H9 (cell line): Measurements from ENCODE around the gene SOX8. TPM values are rescaled to one million over a fixed set of nuclear protein-coding genes. Genes with fewer than 3 reads are reported as not detected.

Experiments used
- DNase-seq: peaks from one replicate; pipeline ENCODE4 v3.0.0-alpha.2; 2017
- H2AFZ ChIP-seq: one replicate; pipeline ENCODE4 v1.6.1; 2013; ENCODE audit warnings: mild to moderate bottlenecking, low read length, control low read depth, moderate library complexity
- H2AK5ac ChIP-seq: 2 replicates; pipeline ENCODE4 v1.6.1; 2013; ENCODE audit warnings: low read length, control low read depth, mixed read lengths; ENCODE audit not compliant: insufficient read length
- H2BK120ac ChIP-seq: one replicate; pipeline ENCODE4 v1.6.1; 2013; ENCODE audit warnings: low read depth, mild to moderate bottlenecking, low read length, control low read depth, inconsistent platforms; ENCODE audit not compliant: poor library complexity, severe bottlenecking
- H2BK12ac ChIP-seq: 2 replicates; pipeline ENCODE4 v1.6.1; 2013; ENCODE audit warnings: low read length, control low read depth, mixed read lengths, low read depth; ENCODE audit not compliant: insufficient read length
- H2BK15ac ChIP-seq: 2 replicates; pipeline ENCODE4 v1.6.1; 2013; ENCODE audit warnings: low read depth, low read length, control low read depth
- H2BK20ac ChIP-seq: one replicate; pipeline ENCODE4 v1.6.1; 2013; ENCODE audit warnings: low read depth, mild to moderate bottlenecking, low read length, control low read depth, inconsistent platforms; ENCODE audit not compliant: poor library complexity, severe bottlenecking
- H2BK5ac ChIP-seq: 2 replicates; pipeline ENCODE4 v1.6.1; 2013; ENCODE audit warnings: low read length, control low read depth, mixed read lengths; ENCODE audit not compliant: insufficient read length
- H3K14ac ChIP-seq: 2 replicates; pipeline ENCODE4 v1.6.1; 2013; ENCODE audit warnings: low read length, control low read depth; ENCODE audit not compliant: insufficient read depth
- H3K18ac ChIP-seq: 2 replicates; pipeline ENCODE4 v1.6.1; 2013; ENCODE audit warnings: low read depth, mild to moderate bottlenecking, mixed read lengths, low read length, control low read depth; ENCODE audit not compliant: insufficient read length
- H3K23ac ChIP-seq: 2 replicates; pipeline ENCODE4 v1.6.1; 2013; ENCODE audit warnings: low read length, control low read depth, mixed read lengths, low read depth; ENCODE audit not compliant: insufficient read length
- H3K23me2 ChIP-seq: 2 replicates; pipeline ENCODE4 v1.6.1; 2013; ENCODE audit warnings: low read depth, mild to moderate bottlenecking, mixed read lengths, low read length, control low read depth; ENCODE audit not compliant: insufficient read length, poor library complexity, severe bottlenecking
- H3K27ac ChIP-seq: 2 replicates; pipeline ENCODE4 v1.5.1; 2013; ENCODE audit warnings: low read length, control low read depth, mixed read lengths, low read depth; ENCODE audit not compliant: insufficient read length
- H3K27me3 ChIP-seq: 2 replicates; pipeline ENCODE4 v1.6.1; 2013; ENCODE audit warnings: low read length, control low read depth, inconsistent platforms; ENCODE audit not compliant: insufficient read depth
- H3K4ac ChIP-seq: 2 replicates; pipeline ENCODE4 v1.6.1; 2013; ENCODE audit warnings: low read depth, mild to moderate bottlenecking, control low read depth, inconsistent platforms, low read length, moderate library complexity
- H3K4me1 ChIP-seq: 2 replicates; pipeline ENCODE4 v1.6.1; 2013; ENCODE audit warnings: low read length, control low read depth, inconsistent platforms; ENCODE audit not compliant: insufficient read depth
- H3K4me2 ChIP-seq: 2 replicates; pipeline ENCODE4 v1.6.1; 2013; ENCODE audit warnings: low read length, control low read depth, mixed read lengths; ENCODE audit not compliant: insufficient read length, insufficient read depth
- H3K56ac ChIP-seq: 2 replicates; pipeline ENCODE4 v1.6.1; 2013; ENCODE audit warnings: low read depth, mild to moderate bottlenecking, mixed read lengths, low read length, control low read depth; ENCODE audit not compliant: insufficient read length
- H3K79me1 ChIP-seq: 2 replicates; pipeline ENCODE4 v1.6.1; 2013; ENCODE audit warnings: low read depth, mild to moderate bottlenecking, moderate library complexity, low read length, control low read depth, inconsistent platforms; ENCODE audit not compliant: insufficient read depth, poor library complexity, severe bottlenecking
- H3K79me2 ChIP-seq: 2 replicates; pipeline ENCODE4 v1.6.1; 2013; ENCODE audit warnings: low read length, control low read depth, inconsistent platforms; ENCODE audit not compliant: insufficient read depth
- H3K9ac ChIP-seq: 2 replicates; pipeline ENCODE4 v1.6.1; 2013; ENCODE audit warnings: low read length, control low read depth, mixed read lengths; ENCODE audit not compliant: insufficient read length; ENCODE audit errors: extremely low read depth
- H3K9me3 ChIP-seq: one replicate; pipeline ENCODE4 v1.6.1; 2013; ENCODE audit warnings: low read depth, low read length, inconsistent platforms; ENCODE audit not compliant: control insufficient read depth
- H3T11ph ChIP-seq: one replicate; pipeline ENCODE4 v1.6.1; 2013; ENCODE audit warnings: mild to moderate bottlenecking, low read length, control low read depth, inconsistent platforms
- H4K20me1 ChIP-seq: one replicate; pipeline ENCODE4 v1.6.1; 2013; ENCODE audit not compliant: control insufficient read depth, insufficient read length, insufficient read depth
- H4K5ac ChIP-seq: 2 replicates; pipeline ENCODE4 v1.6.1; 2013; ENCODE audit warnings: low read depth, mild to moderate bottlenecking, mixed read lengths, low read length, control low read depth; ENCODE audit not compliant: insufficient read length
- H4K8ac ChIP-seq: replicated peaks from 2 replicates; pipeline ENCODE4 v1.6.1; 2013; ENCODE audit warnings: low read length, control low read depth, mixed read lengths, low read depth; ENCODE audit not compliant: insufficient read length
- H4K91ac ChIP-seq: 2 replicates; pipeline ENCODE4 v1.6.1; 2013; ENCODE audit warnings: low read depth, mild to moderate bottlenecking, moderate library complexity, mixed read lengths, low read length, control low read depth; ENCODE audit not compliant: insufficient read length
- H3K27ac Mint-ChIP-seq, 3 experiments: 2 replicates in 2 of 3; 3 replicates in 1 of 3; pipeline ENCODE4 v1.8.0; 2020 to 2021; ENCODE audit warnings: mixed read lengths in 3 of 3, mild to moderate bottlenecking in 1 of 3, moderate library complexity in 1 of 3
- H3K27me3 Mint-ChIP-seq: 2 replicates; pipeline ENCODE4 v1.8.0; 2021; ENCODE audit warnings: low read depth, mild to moderate bottlenecking, moderate library complexity, mixed read lengths
- H3K36me3 Mint-ChIP-seq, 3 experiments: 2 replicates in 2 of 3; 3 replicates in 1 of 3; pipeline ENCODE4 v1.8.0; 2020 to 2021; ENCODE audit warnings: low read depth in 3 of 3, mixed read lengths in 3 of 3; ENCODE audit not compliant: insufficient read depth in 1 of 3
- H3K4me1 Mint-ChIP-seq, 2 experiments: 2 replicates each; pipeline ENCODE4 v1.8.0; 2020; ENCODE audit warnings: mixed read lengths in 2 of 2
- H3K4me3 Mint-ChIP-seq, 2 experiments: 2 replicates in 1 of 2; 3 replicates in 1 of 2; pipeline ENCODE4 v1.8.0; 2020 to 2021; ENCODE audit warnings: mild to moderate bottlenecking in 2 of 2, mixed read lengths in 2 of 2, moderate library complexity in 1 of 2
- H3K9me3 Mint-ChIP-seq, 2 experiments: 2 replicates in 1 of 2; 3 replicates in 1 of 2; pipeline ENCODE4 v1.8.0; 2020; ENCODE audit warnings: mild to moderate bottlenecking in 2 of 2, mixed read lengths in 2 of 2, moderate library complexity in 1 of 2
- WGBS: extraction: QIAGEN DNeasy Blood & Tissue Kit; methylation state at CpG from one replicate; pipeline ENCODE4 v1.1.7; 2013; ENCODE audit warnings: missing lambda C conversion rate, low lambda C conversion rate, mixed read lengths; ENCODE audit not compliant: insufficient read length; ENCODE audit errors: extremely low coverage; 5-methylcytosine and 5-hydroxymethylcytosine counted together
- total RNA-seq: library from RNA; stranded (reverse); gene quantifications from 2 replicates; pipeline ENCODE4 v1.2.1, GENCODE V29; 2021
- TF ChIP-seq, protein P1 (sequence below): fragments of 200-600 bp; sonication (generic); conservative IDR thresholded peaks from 3 replicates; pipeline ENCODE4 v1.8.0; 2021; ENCODE audit warnings: antibody characterized with exemption, mild to moderate bottlenecking

Gene SOX8
- total RNA-seq, 1 experiment from 2014 or later = 8.9 TPM

DNA sequence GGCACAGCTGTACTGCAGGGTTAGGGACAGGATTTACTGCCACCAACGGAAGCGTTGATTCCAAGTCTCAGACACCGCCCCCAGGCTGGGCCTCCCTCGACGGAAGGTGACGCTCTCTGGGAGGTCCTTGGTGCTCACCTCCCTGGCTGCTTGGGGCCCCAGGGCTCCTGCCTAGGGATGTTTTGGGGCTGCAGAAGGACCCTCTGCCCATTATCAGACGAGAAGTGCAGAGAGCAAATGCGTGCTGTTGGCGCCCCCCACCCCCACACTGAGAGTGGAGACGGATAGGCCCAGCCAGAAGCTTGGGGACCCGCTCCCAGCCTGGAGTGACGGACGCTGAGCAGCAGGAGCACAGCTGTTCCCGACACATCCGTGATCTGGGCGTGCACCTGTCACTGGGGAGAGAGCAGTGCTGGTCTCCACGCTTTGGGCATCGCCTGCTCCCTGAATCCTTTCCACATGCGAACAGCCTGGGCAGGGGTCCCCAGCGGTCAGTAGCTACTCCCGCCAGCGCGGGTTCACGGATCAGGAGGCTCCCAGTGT is 5.1 kb upstream of the SOX8 start:
- Histone ChIP-seq H3K27ac (no peak overlapping the region), H2AK5ac (no peak overlapping the region), H3K79me1 (no peaks in the 10 kb centered on the region), H2BK15ac (no peak overlapping the region), H3K23ac (no peak overlapping the region), H3K18ac (no peak overlapping the region), H3K4me1 (no peaks in the 10 kb centered on the region), H4K5ac (no peak overlapping the region), H4K20me1 (no peaks in the 10 kb centered on the region), H3K79me2 (no peaks in the 10 kb centered on the region), H4K8ac (no peak overlapping the region), H3K14ac (no peak overlapping the region), H3K23me2 (no peaks in the 10 kb centered on the region), H2BK120ac (no peak overlapping the region), H3K9me3 (no peaks in the 10 kb centered on the region), H3T11ph (no peak overlapping the region), H3K9ac (no peak overlapping the region), H3K4me2 (no peak overlapping the region), H2AFZ (no peak overlapping the region), H2BK5ac (no peak overlapping the region), H3K56ac (no peak overlapping the region), H3K27me3 (peaks cover 6% of the 10 kb centered on the region; the same call in 1 of the 2 replicates), H2BK20ac (no peak overlapping the region), H4K91ac (no peak overlapping the region), H2BK12ac (no peak overlapping the region), H3K4ac (no peak overlapping the region)
- peaks cover 1 to 12% of the 10 kb centered on the region in 2 experiments; a peak in 3 of 4 replicates for H3K4me1 Mint-ChIP-seq
- no peak overlapping the region for H3K4me3 Mint-ChIP-seq
- H3K9me3 Mint-ChIP-seq = peaks cover 0 to 6% of the 10 kb centered on the region in 2 experiments; a peak in 2 of 5 replicates
- peaks cover 54% of the 10 kb centered on the region for H3K27me3 Mint-ChIP-seq
- no CpG with 5 or more reads among the region's 24 CpGs for WGBS
- no peak overlapping the region for H3K27ac Mint-ChIP-seq
- TF ChIP-seq, protein P1, sequence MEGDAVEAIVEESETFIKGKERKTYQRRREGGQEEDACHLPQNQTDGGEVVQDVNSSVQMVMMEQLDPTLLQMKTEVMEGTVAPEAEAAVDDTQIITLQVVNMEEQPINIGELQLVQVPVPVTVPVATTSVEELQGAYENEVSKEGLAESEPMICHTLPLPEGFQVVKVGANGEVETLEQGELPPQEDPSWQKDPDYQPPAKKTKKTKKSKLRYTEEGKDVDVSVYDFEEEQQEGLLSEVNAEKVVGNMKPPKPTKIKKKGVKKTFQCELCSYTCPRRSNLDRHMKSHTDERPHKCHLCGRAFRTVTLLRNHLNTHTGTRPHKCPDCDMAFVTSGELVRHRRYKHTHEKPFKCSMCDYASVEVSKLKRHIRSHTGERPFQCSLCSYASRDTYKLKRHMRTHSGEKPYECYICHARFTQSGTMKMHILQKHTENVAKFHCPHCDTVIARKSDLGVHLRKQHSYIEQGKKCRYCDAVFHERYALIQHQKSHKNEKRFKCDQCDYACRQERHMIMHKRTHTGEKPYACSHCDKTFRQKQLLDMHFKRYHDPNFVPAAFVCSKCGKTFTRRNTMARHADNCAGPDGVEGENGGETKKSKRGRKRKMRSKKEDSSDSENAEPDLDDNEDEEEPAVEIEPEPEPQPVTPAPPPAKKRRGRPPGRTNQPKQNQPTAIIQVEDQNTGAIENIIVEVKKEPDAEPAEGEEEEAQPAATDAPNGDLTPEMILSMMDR = no peak
- DNase-seq = no peak
- peaks cover 0 to 2% (median 0%) of the 10 kb centered on the region in 3 experiments; a peak in 1 of 7 replicates for H3K36me3 Mint-ChIP-seq
